Endometrial microvascular endothelial cells (primary cell): ENCODE results near the gene OCA2. TPM values are rescaled to one million over a fixed set of nuclear protein-coding genes. Genes with fewer than 3 reads are reported as not detected.

ENCODE experiments used
- in situ Hi-C: cut with HindIII; loops from 2 replicates; pipeline ENCODE4 v1.10.0; 2017; ENCODE audit warnings: low sequenced_read_pairs, low pct_unique_long_range_greater_than_20kb; ENCODE audit errors: inconsistent ontology term
- total RNA-seq: library from RNA; depleted of rRNA; stranded (reverse); fragments of >200 nt; gene quantifications from one replicate; pipeline ENCODE4 v1.2.3, GENCODE V29; 2015; ENCODE audit errors: inconsistent ontology term

OCA2 gene
- total RNA-seq, 1 donor from 2014 or later: not detected

GRCh38 chr15:27847775-27848710 lies 251.1 kb downstream of the OCA2 start:
- in situ Hi-C loops: no loop called here

- in situ Hi-C loops: no loop called here
These were observed 252.3 kb downstream of the OCA2 start for GRCh38 chr15:27846722-27847395.

- in situ Hi-C loops: no loop called here
These were observed 253.4 kb downstream of the OCA2 start for GRCh38 chr15:27845535-27846369.

- in situ Hi-C loops: no loop called here
These were observed 255.0 kb downstream of the OCA2 start for GRCh38 chr15:27844018-27844666.

GRCh38 chr15:27843146-27843545 lies 256.0 kb downstream of the OCA2 start:
- in situ Hi-C loops: no loop called here

- in situ Hi-C loops: no loop called here
These were observed 256.6 kb downstream of the OCA2 start for GRCh38 chr15:27842526-27842925.

GRCh38 chr15:27835233-27835939 lies 263.7 kb downstream of the OCA2 start:
- in situ Hi-C loops: no loop called here

GRCh38 chr15:27834684-27835083 lies 264.4 kb downstream of the OCA2 start:
- in situ Hi-C loops: no loop called here

- in situ Hi-C loops: no loop called here
These were observed 265.1 kb downstream of the OCA2 start for GRCh38 chr15:27833974-27834373.

- in situ Hi-C loops: no loop called here
These were observed 265.9 kb downstream of the OCA2 start for GRCh38 chr15:27833178-27833577.

GRCh38 chr15:27832237-27832596 lies 266.9 kb downstream of the OCA2 start:
- in situ Hi-C loops: no loop called here

- in situ Hi-C loops: no loop called here
These were observed 267.5 kb downstream of the OCA2 start for GRCh38 chr15:27831384-27832236.

- in situ Hi-C loops: no loop called here
These were observed 270.4 kb downstream of the OCA2 start for GRCh38 chr15:27828746-27829145.

- in situ Hi-C loops: no loop called here
These were observed 272.0 kb downstream of the OCA2 start for GRCh38 chr15:27826902-27827714.

- in situ Hi-C loops: no loop called here
These were observed 272.7 kb downstream of the OCA2 start for GRCh38 chr15:27826411-27826810.

GRCh38 chr15:27824841-27825422 lies 274.2 kb downstream of the OCA2 start:
- in situ Hi-C loops: no loop called here
